ENCODE measurements around the gene TPD52L2. TPM values are rescaled to one million over a fixed set of nuclear protein-coding genes. Genes with fewer than 3 reads are reported as not detected.

Gene TPD52L2
- total and polyA plus RNA-seq, 2 donors (not counting 1 experiment from before 2014, with no cell fraction given), result 39.9 to 41.3 TPM

DNA sequence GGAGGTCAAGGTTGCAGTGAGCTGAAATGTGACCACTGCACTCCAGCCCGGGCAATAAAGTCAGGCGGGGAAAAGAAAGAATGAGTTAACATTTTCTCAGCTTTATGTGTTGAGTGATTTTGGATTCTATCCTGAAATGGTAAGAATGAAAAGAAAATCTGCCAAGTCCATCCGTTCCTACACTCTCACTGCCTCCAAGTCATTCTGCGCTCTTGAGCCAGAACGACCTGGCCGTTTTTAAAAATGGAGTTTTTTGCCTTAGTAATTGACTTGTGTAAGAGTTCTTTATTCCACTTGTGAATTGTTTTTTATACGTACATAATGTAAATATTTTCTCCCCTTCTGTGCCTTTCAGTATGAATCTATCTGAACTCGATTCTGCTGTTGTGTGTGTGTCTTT is 58.6 kb downstream of the TPD52L2 start:
- no peak overlapping the region for H3K4me3 ChIP-seq (ENCODE audit: control extremely low read depth in 1 of 5, extremely low read depth in 1 of 5, insufficient read depth in 1 of 5, low read depth in 2 of 5, low read length in 4 of 5)
- H3K27me3 Mint-ChIP-seq, result no peaks in the 10 kb centered on the region
- H3K27me3 ChIP-seq (replicated peaks in 1 of 4; ENCODE audit: control extremely low read depth in 1 of 4, control insufficient read depth in 3 of 4, insufficient read depth in 4 of 4, low read length in 3 of 4), result no peaks in the 10 kb centered on the region
- peaks cover 74% of the 10 kb centered on the region for H4K20me1 ChIP-seq (ENCODE audit: control insufficient read depth, insufficient read depth, low read length, poor library complexity, severe bottlenecking)
- DNase-seq (no peak), ATAC-seq (ENCODE audit: low read depth) (no peak)
- H3K4me1 ChIP-seq (ENCODE audit: control insufficient read depth in 2 of 2, insufficient read depth in 2 of 2, low read length in 2 of 2), result peaks cover 0 to 6% of the 10 kb centered on the region in 2 donors
- H3K4me2 ChIP-seq (replicated peaks; ENCODE audit: low read depth, low read length, poor library complexity, severe bottlenecking), result no peak overlapping the region
- WGBS (ENCODE audit: insufficient coverage), result no CpG with 5 or more reads among the region's 8 CpGs
- no peaks in the 10 kb centered on the region for H3K9me3 ChIP-seq (ENCODE audit: control extremely low read depth in 1 of 3, control insufficient read depth in 2 of 3, insufficient read depth in 1 of 3, low read length in 2 of 3)
- no peak overlapping the region for H3K4me3 Mint-ChIP-seq
- TF ChIP-seq, protein P1, sequence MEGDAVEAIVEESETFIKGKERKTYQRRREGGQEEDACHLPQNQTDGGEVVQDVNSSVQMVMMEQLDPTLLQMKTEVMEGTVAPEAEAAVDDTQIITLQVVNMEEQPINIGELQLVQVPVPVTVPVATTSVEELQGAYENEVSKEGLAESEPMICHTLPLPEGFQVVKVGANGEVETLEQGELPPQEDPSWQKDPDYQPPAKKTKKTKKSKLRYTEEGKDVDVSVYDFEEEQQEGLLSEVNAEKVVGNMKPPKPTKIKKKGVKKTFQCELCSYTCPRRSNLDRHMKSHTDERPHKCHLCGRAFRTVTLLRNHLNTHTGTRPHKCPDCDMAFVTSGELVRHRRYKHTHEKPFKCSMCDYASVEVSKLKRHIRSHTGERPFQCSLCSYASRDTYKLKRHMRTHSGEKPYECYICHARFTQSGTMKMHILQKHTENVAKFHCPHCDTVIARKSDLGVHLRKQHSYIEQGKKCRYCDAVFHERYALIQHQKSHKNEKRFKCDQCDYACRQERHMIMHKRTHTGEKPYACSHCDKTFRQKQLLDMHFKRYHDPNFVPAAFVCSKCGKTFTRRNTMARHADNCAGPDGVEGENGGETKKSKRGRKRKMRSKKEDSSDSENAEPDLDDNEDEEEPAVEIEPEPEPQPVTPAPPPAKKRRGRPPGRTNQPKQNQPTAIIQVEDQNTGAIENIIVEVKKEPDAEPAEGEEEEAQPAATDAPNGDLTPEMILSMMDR (IDR thresholded peaks at IDR 0.05), result no peak
- no peak for TF ChIP-seq EZH2 (IDR thresholded peaks at IDR 0.05; ENCODE audit: borderline replicate concordance, insufficient read depth, low read depth, low read length, poor library complexity, severe bottlenecking)
- peaks cover 5% of the 10 kb centered on the region for H3K4me1 Mint-ChIP-seq
- H3K27ac Mint-ChIP-seq, result no peak overlapping the region
- no peak overlapping the region for H2AFZ ChIP-seq (ENCODE audit: insufficient read depth, low read depth, low read length, poor library complexity, severe bottlenecking)
- H3K79me2 ChIP-seq (ENCODE audit: control insufficient read depth, insufficient read depth, low read length), result peaks cover 91% of the 10 kb centered on the region
- intact Hi-C loops (cut with micrococcal nuclease), result no loop called here
- H3K9me3 Mint-ChIP-seq (ENCODE audit: insufficient read depth), result no peaks in the 10 kb centered on the region
- ChIA-PET CTCF (no interaction called here), POLR2A (interaction anchor here (0.8 kb wide), 1 partner anchor 57 kb away, joined by 5 read pairs; no protein-coding TSS in a partner anchor)
- H3K9ac ChIP-seq (ENCODE audit: low read length), result no peak overlapping the region
- H3K36me3 ChIP-seq (replicated peaks in 1 of 2; ENCODE audit: control extremely low read depth in 1 of 2, control insufficient read depth in 1 of 2, extremely low read depth in 1 of 2, insufficient read depth in 2 of 2, low read length in 1 of 2), result peaks cover 1 to 18% of the 10 kb centered on the region in 2 experiments
- H3K27ac ChIP-seq (ENCODE audit: low read length in 2 of 2), result no peak overlapping the region

DNA sequence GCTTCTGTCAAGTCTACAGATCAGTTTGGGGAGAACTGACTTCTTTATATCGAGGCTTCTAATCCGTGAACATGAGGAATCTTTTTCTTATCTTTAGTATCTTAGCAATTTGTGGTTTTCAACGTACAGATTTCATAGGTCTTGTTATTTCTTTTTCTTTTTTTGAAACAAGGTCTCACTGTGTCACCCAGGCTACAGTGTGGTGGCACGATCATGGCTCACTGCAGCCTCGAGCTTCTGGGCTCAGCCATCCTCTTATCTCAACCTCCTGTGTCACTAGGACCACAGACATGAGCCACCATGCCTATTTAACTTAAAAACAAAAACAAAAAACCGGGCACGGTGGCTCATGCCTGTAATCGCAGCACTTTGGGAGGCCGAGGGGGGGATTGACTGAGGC is 59.2 kb downstream of the TPD52L2 start:
- H3K4me2 ChIP-seq (replicated peaks; ENCODE audit: low read depth, low read length, poor library complexity, severe bottlenecking), result no peak overlapping the region
- intact Hi-C loops (cut with micrococcal nuclease), result no loop called here
- H3K27ac ChIP-seq (ENCODE audit: low read length in 2 of 2), result no peak overlapping the region
- Mint-ChIP-seq H3K4me3 (no peak overlapping the region), H3K27me3 (no peaks in the 10 kb centered on the region), H3K27ac (no peak overlapping the region), H3K4me1 (peaks cover under 1% of the 10 kb centered on the region), H3K9me3 (ENCODE audit: insufficient read depth) (no peaks in the 10 kb centered on the region)
- H3K4me1 ChIP-seq (ENCODE audit: control insufficient read depth in 2 of 2, insufficient read depth in 2 of 2, low read length in 2 of 2), result peaks cover 0 to under 1% of the 10 kb centered on the region in 2 donors
- ATAC-seq (ENCODE audit: low read depth) (no peak), DNase-seq (no peak)
- POLR2A ChIA-PET, result no interaction called here
- H3K9ac ChIP-seq (ENCODE audit: low read length), result no peak overlapping the region
- no peak overlapping the region for H3K4me3 ChIP-seq (ENCODE audit: control extremely low read depth in 1 of 5, extremely low read depth in 1 of 5, insufficient read depth in 1 of 5, low read depth in 2 of 5, low read length in 4 of 5)
- H3K36me3 ChIP-seq (replicated peaks in 1 of 2; ENCODE audit: control extremely low read depth in 1 of 2, control insufficient read depth in 1 of 2, extremely low read depth in 1 of 2, insufficient read depth in 2 of 2, low read length in 1 of 2), result peaks cover 0 to 21% of the 10 kb centered on the region in 2 experiments
- H4K20me1 ChIP-seq (ENCODE audit: control insufficient read depth, insufficient read depth, low read length, poor library complexity, severe bottlenecking), result peaks cover 79% of the 10 kb centered on the region
- no peak for TF ChIP-seq EZH2 (IDR thresholded peaks at IDR 0.05; ENCODE audit: borderline replicate concordance, insufficient read depth, low read depth, low read length, poor library complexity, severe bottlenecking)
- TF ChIP-seq, protein P1 (IDR thresholded peaks at IDR 0.05), result no peak
- CTCF ChIA-PET, result no interaction called here
- H3K79me2 ChIP-seq (ENCODE audit: control insufficient read depth, insufficient read depth, low read length), result peaks cover 91% of the 10 kb centered on the region
- H2AFZ ChIP-seq (ENCODE audit: insufficient read depth, low read depth, low read length, poor library complexity, severe bottlenecking), result no peak overlapping the region
- 70% methylated on average over 5 of the region's 9 CpGs for WGBS (ENCODE audit: insufficient coverage)
- H3K9me3 ChIP-seq (ENCODE audit: control extremely low read depth in 1 of 3, control insufficient read depth in 2 of 3, insufficient read depth in 1 of 3, low read length in 2 of 3), result no peaks in the 10 kb centered on the region
- no peaks in the 10 kb centered on the region for H3K27me3 ChIP-seq (replicated peaks in 1 of 4; ENCODE audit: control extremely low read depth in 1 of 4, control insufficient read depth in 3 of 4, insufficient read depth in 4 of 4, low read length in 3 of 4)
